ENCODE results near the gene ALPG.
"Not testable (repeated sequence)": the region's sequence is repeated elsewhere in the genome, so short reads cannot be mapped to it uniquely, and the experiment has no call there.

Gene ALPG

GRCh38 chr2:232395586-232395985 is 11.1 kb upstream of the ALPG start:
- DNase-seq (ENCODE audit: low read depth in 2 of 3, low spot score in 1 of 3), result no peak

DNA sequence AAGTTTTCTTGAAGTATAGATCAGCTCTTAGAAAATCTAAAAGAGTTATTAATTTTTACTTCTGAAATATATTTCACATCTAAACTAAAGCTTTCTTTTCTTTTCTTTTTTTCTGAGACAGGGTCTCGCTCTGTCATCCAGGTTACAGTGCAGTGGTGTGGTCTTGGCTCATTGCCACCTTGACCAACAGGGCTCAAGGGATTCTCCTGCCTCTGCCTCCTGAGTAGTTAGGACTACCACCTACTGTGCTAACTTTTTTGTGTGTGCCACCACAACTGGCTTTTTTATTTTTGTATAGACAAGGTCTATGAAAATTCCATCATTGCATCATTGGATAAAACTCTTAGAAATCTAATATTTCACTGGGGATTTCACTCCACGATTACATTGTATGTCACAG is 10.0 kb upstream of the ALPG start:
- no peak for DNase-seq (ENCODE audit: low read depth in 2 of 3, low spot score in 1 of 3)

GRCh38 chr2:232398293-232399034 is 8.2 kb upstream of the ALPG start:
- no peak for DNase-seq (ENCODE audit: low read depth in 2 of 3, low spot score in 1 of 3)

GRCh38 chr2:232400256-232401015 is 6.2 kb upstream of the ALPG start:
- DNase-seq (ENCODE audit: low read depth in 2 of 3, low spot score in 1 of 3), result no peak

DNA sequence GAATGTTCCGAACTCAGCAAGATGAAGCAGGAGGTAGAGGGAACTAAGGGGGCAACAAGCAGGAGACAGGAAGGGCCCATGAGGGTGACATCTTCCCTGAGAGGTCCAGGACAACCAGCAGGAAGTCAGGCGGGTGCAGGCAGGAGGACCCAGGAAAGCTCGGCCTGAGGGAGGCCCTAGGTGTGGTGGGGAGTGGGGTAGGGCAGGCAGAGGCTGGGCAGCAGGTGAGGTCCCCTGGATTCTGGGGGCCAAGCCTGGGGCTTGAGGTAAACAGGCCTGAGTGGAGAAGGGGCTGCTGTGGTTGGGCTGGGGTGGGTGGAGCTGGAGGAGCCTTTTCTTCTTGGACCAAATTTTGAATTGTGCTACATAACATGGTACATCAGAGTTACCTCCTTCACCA is 4.1 kb upstream of the ALPG start:
- DNase-seq (ENCODE audit: low read depth in 2 of 3, low spot score in 1 of 3), result no peak

GRCh38 chr2:232405943-232406510 is 617 bp upstream of the ALPG start:
- no peak for DNase-seq (ENCODE audit: low read depth in 2 of 3, low spot score in 1 of 3)

DNA sequence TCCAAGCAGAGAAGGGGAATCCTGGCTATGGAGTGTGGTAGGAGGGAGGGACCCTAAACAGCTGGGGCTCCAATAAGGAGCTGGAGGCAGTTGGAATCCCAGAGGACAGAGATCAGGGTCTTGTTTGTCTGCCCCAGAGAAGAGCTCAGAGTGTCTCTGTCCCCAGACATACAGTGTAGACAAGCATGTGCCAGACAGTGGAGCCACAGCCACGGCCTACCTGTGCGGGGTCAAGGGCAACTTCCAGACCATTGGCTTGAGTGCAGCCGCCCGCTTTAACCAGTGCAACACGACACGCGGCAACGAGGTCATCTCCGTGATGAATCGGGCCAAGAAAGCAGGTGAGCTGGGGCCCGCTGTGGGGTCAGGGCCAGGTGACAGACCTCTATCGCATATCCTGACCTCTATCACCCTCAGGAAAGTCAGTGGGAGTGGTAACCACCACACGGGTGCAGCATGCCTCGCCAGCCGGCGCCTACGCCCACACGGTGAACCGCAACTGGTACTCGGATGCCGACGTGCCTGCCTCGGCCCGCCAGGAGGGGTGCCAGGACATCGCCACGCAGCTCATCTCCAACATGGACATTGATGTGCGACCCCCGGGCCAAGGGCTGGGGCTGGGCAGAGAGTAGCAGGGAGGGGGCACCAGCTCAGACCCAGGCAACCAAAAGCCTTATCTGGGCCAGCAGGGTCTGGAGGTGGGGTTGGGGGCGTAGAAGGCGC is 945 bp downstream of the ALPG start:
- not testable (repeated sequence) for DNase-seq (ENCODE audit: low read depth in 2 of 3, low spot score in 1 of 3)

GRCh38 chr2:232408269-232408668 is 1.6 kb downstream of the ALPG start:
- not testable (repeated sequence) for DNase-seq (ENCODE audit: low read depth in 2 of 3, low spot score in 1 of 3)

DNA sequence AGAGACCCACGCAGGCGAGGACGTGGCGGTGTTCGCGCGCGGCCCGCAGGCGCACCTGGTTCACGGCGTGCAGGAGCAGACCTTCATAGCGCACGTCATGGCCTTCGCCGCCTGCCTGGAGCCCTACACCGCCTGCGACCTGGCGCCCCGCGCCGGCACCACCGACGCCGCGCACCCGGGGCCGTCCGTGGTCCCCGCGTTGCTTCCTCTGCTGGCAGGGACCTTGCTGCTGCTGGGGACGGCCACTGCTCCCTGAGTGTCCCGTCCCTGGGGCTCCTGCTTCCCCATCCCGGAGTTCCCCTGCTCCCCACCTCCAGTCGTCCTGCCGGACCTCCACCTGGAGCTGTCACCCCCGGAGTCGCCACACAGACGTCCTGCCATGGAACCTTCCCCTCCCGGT is 3.0 kb downstream of the ALPG start:
- DNase-seq (ENCODE audit: low read depth in 2 of 3, low spot score in 1 of 3), result not testable (repeated sequence)

- no peak for DNase-seq (ENCODE audit: low read depth in 2 of 3, low spot score in 1 of 3)
Observed at GRCh38 chr2:232410238-232410900, 3.7 kb downstream of the ALPG start.

DNA sequence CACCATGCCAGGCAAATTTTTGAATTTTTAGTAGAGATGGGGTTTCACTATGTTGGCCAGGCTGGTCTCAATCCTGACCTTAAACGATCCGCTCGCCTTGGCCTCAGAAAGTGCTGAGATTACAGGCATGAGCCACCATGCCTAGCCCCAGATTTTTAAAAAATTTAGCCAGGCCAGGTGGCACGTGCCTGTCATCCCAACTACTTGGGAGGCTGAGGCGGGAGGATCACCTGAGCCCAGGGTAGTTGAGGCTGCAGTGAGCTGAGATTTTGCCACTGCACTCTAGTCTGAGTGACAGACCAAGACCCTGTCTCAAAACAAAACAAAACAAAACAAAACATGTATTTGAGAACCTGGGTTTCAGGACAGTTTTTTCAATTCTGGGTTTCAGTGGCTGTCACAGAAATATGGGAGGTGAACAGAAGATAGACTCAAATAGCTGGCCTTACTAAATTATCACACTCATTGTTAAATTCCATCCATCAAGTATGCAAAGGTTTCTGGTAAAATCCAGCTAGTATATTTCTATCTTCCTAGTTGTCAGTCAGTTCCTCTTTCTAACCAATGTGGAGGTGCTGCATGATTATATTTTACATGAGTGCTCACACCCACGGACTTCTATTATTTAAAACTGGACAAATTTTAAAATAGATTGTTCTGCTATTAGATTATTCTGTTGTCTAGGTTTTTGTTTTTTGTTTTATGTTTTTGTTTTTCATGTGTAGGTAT is 5.4 kb downstream of the ALPG start:
- DNase-seq (ENCODE audit: low read depth in 2 of 3, low spot score in 1 of 3), result no peak

GRCh38 chr2:232412986-232413385 is 6.3 kb downstream of the ALPG start:
- no peak for DNase-seq (ENCODE audit: low read depth in 2 of 3, low spot score in 1 of 3)

DNA sequence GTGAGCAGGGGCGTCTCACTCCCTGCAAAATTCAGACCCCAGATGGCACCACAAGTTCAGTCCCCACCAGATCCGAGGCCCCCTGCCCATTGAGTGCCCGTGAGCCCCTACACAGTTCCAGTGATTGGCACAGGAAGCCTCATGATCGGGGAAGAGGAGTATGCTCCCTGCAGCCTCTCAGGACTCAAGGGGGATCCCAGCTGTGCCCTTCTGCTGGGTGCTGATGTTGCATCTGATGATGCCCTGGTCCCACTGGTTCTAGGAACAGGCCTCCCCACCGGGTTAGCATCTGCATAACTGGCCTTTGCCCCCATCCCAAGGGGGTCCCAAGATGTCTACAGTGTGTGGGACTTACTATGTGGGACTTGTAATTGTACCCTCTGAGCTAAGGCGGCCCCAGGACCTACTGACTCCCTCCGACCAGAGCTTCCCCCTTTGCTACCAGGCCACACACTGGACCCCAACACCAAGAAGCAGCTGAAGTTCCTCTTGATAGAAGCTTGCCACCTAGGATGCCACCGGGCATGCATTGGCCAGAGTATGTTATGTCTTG is 8.6 kb downstream of the ALPG start:
- no peak for DNase-seq (ENCODE audit: low read depth in 2 of 3, low spot score in 1 of 3)

GRCh38 chr2:232415736-232416520 is 9.3 kb downstream of the ALPG start:
- no peak for DNase-seq (ENCODE audit: low read depth in 2 of 3, low spot score in 1 of 3)

GRCh38 chr2:232416521-232417470 is 10.2 kb downstream of the ALPG start:
- DNase-seq (ENCODE audit: low read depth in 2 of 3, low spot score in 1 of 3), result no peak

- DNase-seq (ENCODE audit: low read depth in 2 of 3, low spot score in 1 of 3), result no peak
Observed at GRCh38 chr2:232417489-232417888, 10.8 kb downstream of the ALPG start.

DNA sequence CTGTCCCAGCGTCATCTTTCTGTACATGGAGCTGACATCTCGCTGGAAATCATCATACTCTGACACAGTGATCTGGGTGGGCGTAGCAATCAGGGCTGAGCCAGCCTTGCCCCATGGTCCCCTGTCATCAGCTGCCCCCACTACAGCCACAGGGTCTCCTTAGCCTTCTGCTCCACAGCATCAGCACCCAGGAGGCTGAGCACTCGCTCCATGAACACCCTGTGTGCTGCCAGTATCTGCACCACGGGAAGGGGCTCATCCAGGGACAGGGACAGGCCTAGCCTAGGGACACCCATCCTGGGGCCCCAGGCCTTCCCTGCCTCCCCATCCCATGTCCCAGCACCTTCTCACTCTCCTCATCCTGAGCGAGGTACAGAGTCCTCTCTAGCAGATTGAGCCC is 11.4 kb downstream of the ALPG start:
- no peak for DNase-seq (ENCODE audit: low read depth in 2 of 3, low spot score in 1 of 3)
